Measurements from ENCODE around the gene SLC18B1.

Gene SLC18B1

GRCh38 chr6:132797951-132798868 is at the start of gene SLC18B1:
Gene SLC18B1, minus strand, starts transcription at chr6:132798637. Its CDS starts 181 bp downstream, at chr6:132798456.
- Histone ChIP-seq H3K27ac (ENCODE audit: low read length) (peak within 1 kb of the TSS; percentile 80), H3K4me3 (ENCODE audit: low read depth in 1 of 2, low read length in 2 of 2) (peak within 1 kb of the TSS; percentile 90 to 94), H3K36me3 (ENCODE audit: control insufficient read depth in 1 of 2, insufficient read depth in 2 of 2, low read length in 2 of 2) (peaks cover 0 to 10% of the 10 kb centered on the region in 2 donors), H3K27me3 (ENCODE audit: low read depth, low read length) (no peaks in the 10 kb centered on the region), H3K4me1 (ENCODE audit: control insufficient read depth in 1 of 2, insufficient read depth in 2 of 2, low read length in 2 of 2) (no peaks in the 10 kb centered on the region), H3K9me3 (ENCODE audit: control insufficient read depth in 1 of 2, low read length in 2 of 2) (peaks cover 0 to 3% of the 10 kb centered on the region in 2 donors)

DNA sequence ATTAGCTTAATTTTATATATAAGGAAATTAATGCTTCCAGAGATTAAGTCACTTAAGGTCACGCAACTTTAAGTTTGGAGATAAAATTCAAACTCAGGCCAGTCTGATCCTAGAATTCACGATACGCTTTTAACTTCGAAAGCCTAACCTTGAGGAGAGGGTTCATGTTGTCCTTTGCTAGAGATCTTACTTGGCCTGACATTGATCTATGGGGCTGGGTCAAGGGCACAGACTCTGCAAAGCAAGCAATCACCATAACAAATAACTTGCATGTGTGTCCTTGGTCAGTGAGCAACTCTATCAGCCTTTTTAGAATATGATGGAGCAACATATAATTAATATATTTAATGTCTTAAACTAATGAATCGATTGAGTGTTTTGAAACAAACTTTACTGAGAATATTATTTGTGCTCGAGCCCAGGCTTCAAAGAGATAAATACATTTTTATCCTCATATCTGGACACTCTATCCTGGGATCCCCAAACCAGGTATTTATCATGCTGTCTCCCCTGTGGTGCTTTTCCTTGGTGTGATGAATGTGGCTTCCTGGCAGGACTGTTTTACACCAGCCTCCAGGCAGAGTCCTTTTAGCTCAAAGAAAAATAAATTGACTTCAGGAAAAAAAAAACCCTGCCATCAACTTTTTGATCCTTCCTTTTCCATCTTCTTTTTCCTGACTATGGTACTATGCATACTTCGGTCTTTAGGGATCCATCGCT is 45.0 kb upstream of the SLC18B1 start:
- Histone ChIP-seq H3K36me3 (ENCODE audit: control insufficient read depth in 1 of 2, insufficient read depth in 2 of 2, low read length in 2 of 2) (no peaks in the 10 kb centered on the region), H3K4me3 (ENCODE audit: low read depth in 1 of 2, low read length in 2 of 2) (no peak overlapping the region), H3K4me1 (ENCODE audit: control insufficient read depth in 1 of 2, insufficient read depth in 2 of 2, low read length in 2 of 2) (no peaks in the 10 kb centered on the region), H3K9me3 (ENCODE audit: control insufficient read depth in 1 of 2, low read length in 2 of 2) (no peaks in the 10 kb centered on the region), H3K27me3 (ENCODE audit: low read depth, low read length) (no peaks in the 10 kb centered on the region), H3K27ac (ENCODE audit: low read length) (no peak overlapping the region)

DNA sequence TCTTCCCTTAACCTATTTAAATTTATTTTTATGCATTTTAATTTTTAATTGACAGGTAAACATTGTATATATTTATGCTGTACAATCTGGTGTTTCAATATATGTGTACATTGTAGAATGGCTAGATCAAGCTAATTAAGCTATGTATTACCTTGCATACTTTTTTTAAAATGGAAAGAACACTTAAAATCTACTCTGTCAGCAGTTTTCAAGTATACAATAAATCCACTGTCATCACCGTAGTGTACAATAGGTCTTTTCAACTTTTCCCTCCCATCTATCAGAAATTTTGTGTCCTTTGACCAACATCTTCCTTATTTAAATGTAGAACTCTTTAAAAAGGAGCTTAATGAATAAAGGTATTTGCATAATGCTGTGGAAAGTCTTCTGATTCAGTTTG is 43.5 kb upstream of the SLC18B1 start:
- Histone ChIP-seq H3K27ac (ENCODE audit: low read length) (no peak overlapping the region), H3K36me3 (ENCODE audit: control insufficient read depth in 1 of 2, insufficient read depth in 2 of 2, low read length in 2 of 2) (no peaks in the 10 kb centered on the region), H3K4me3 (ENCODE audit: low read depth in 1 of 2, low read length in 2 of 2) (no peak overlapping the region), H3K4me1 (ENCODE audit: control insufficient read depth in 1 of 2, insufficient read depth in 2 of 2, low read length in 2 of 2) (no peaks in the 10 kb centered on the region), H3K27me3 (ENCODE audit: low read depth, low read length) (no peaks in the 10 kb centered on the region), H3K9me3 (ENCODE audit: control insufficient read depth in 1 of 2, low read length in 2 of 2) (no peaks in the 10 kb centered on the region)

DNA sequence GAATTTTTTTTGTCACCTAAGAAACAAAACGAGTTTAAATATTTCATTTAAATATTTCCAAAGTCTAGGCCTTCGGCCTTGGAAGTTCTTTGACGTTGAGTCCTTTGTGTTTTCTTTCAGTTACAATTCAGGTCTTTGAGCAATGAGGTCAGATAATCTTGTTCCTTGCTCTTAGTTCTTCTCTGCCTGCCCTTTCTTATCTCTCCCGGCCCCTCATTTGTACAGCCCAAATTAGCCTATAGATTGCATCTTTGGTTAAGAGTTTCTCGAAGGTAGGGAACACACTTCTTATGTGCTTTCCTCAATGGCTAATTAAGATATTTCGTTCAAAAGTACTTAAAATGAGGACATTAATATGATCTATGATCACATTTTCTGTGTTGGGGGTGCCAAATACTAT is 34.5 kb upstream of the SLC18B1 start:
- H3K36me3 ChIP-seq (ENCODE audit: control insufficient read depth in 1 of 2, insufficient read depth in 2 of 2, low read length in 2 of 2): no peaks in the 10 kb centered on the region
- H3K4me3 ChIP-seq (ENCODE audit: low read depth in 1 of 2, low read length in 2 of 2): no peak overlapping the region

DNA sequence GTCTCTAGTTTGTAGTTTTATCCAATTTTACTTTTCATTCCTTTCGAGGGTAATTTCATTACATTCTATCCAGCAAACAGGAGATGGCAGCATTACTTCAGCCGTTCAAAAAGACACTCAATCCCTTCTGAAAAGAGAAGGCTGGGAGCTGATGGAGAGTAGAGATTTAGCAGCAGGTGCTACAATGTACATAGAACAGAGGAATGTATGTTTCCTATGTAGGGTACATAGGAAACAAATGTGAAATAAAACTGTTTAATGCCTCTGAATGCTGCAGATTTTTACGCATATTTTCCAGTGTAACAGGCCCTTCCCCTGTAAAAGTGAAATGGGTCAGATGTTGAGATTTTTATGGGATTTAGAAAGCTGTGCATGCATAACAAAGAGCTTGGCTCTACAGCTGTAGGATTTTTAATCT is 31.9 kb upstream of the SLC18B1 start:
- Histone ChIP-seq H3K27me3 (ENCODE audit: low read depth, low read length) (no peaks in the 10 kb centered on the region), H3K36me3 (ENCODE audit: control insufficient read depth in 1 of 2, insufficient read depth in 2 of 2, low read length in 2 of 2) (no peaks in the 10 kb centered on the region), H3K27ac (ENCODE audit: low read length) (no peak overlapping the region), H3K4me3 (ENCODE audit: low read depth in 1 of 2, low read length in 2 of 2) (no peak overlapping the region), H3K9me3 (ENCODE audit: control insufficient read depth in 1 of 2, low read length in 2 of 2) (no peaks in the 10 kb centered on the region), H3K4me1 (ENCODE audit: control insufficient read depth in 1 of 2, insufficient read depth in 2 of 2, low read length in 2 of 2) (no peaks in the 10 kb centered on the region)

More for the DNA sequence above, 34.5 kb upstream of the SLC18B1 start:
- Histone ChIP-seq H3K4me1 (ENCODE audit: control insufficient read depth in 1 of 2, insufficient read depth in 2 of 2, low read length in 2 of 2) (no peaks in the 10 kb centered on the region), H3K27ac (ENCODE audit: low read length) (no peak overlapping the region), H3K9me3 (ENCODE audit: control insufficient read depth in 1 of 2, low read length in 2 of 2) (no peaks in the 10 kb centered on the region), H3K27me3 (ENCODE audit: low read depth, low read length) (no peaks in the 10 kb centered on the region)

- Histone ChIP-seq H3K4me3 (ENCODE audit: low read depth in 1 of 2, low read length in 2 of 2) (no peak overlapping the region), H3K27me3 (ENCODE audit: low read depth, low read length) (no peaks in the 10 kb centered on the region), H3K4me1 (ENCODE audit: control insufficient read depth in 1 of 2, insufficient read depth in 2 of 2, low read length in 2 of 2) (peaks cover 10 to 23% of the 10 kb centered on the region in 2 donors), H3K36me3 (ENCODE audit: control insufficient read depth in 1 of 2, insufficient read depth in 2 of 2, low read length in 2 of 2) (peaks cover 37% of the 10 kb centered on the region in 2 donors), H3K9me3 (ENCODE audit: control insufficient read depth in 1 of 2, low read length in 2 of 2) (no peaks in the 10 kb centered on the region), H3K27ac (ENCODE audit: low read length) (no peak overlapping the region)
These were observed 22.4 kb upstream of the SLC18B1 start for GRCh38 chr6:132820629-132821381.

GRCh38 chr6:132819405-132820161 is 21.1 kb upstream of the SLC18B1 start:
- Histone ChIP-seq H3K4me1 (ENCODE audit: control insufficient read depth in 1 of 2, insufficient read depth in 2 of 2, low read length in 2 of 2) (peaks cover 10 to 30% of the 10 kb centered on the region in 2 donors), H3K36me3 (ENCODE audit: control insufficient read depth in 1 of 2, insufficient read depth in 2 of 2, low read length in 2 of 2) (peaks cover 37 to 38% of the 10 kb centered on the region in 2 donors), H3K27me3 (ENCODE audit: low read depth, low read length) (no peaks in the 10 kb centered on the region), H3K27ac (ENCODE audit: low read length) (no peak overlapping the region), H3K9me3 (ENCODE audit: control insufficient read depth in 1 of 2, low read length in 2 of 2) (no peaks in the 10 kb centered on the region), H3K4me3 (ENCODE audit: low read depth in 1 of 2, low read length in 2 of 2) (no peak overlapping the region)

DNA sequence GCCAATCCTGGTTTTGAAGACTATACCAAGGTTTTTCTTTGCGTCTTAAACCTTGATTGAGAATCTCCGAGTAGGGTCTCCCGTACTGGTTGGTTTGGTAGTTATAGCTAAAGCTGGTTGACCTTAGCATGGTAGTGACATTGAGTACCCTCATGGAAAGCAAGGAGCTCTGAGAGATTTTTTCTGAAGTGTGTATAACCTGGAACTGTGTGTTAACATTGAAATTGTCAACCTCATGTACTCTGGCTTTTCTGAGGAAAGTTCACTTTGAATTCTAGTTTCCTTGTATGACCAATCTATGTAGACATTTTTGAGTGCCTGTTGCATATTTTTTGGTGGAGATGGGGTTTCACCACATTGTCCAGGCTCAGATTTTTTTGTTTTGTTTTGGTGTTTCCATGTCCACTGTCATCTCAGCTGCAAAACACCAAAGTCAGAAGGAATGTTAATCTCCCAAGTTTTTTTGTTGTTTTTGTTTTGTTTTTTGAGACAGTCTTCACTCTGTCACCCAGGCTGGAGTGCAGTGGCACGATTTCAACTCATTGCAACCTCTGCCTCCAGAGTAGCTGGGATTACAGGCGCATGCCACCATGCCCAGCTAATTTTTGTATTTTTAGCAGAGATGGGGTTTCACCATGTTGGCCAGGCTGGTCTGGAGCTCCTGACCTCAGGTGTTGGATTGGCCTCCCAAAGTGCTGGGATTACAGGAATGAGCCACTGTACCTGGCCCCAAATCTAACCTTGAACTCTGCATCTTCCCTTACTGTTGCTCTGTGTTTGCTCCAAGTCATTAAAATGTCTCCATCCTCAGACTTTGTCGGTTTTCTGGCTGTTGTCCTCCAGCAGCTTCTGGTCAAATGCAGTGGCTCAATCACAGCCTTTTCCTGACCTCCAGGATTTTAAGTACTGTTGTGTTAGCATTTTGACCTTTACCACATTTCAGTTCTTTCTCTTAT is 20.2 kb upstream of the SLC18B1 start:
- Histone ChIP-seq H3K27ac (ENCODE audit: low read length) (no peak overlapping the region), H3K9me3 (ENCODE audit: control insufficient read depth in 1 of 2, low read length in 2 of 2) (no peaks in the 10 kb centered on the region), H3K4me3 (ENCODE audit: low read depth in 1 of 2, low read length in 2 of 2) (no peak overlapping the region), H3K27me3 (ENCODE audit: low read depth, low read length) (no peaks in the 10 kb centered on the region), H3K4me1 (ENCODE audit: control insufficient read depth in 1 of 2, insufficient read depth in 2 of 2, low read length in 2 of 2) (peaks cover 10 to 30% of the 10 kb centered on the region in 2 donors), H3K36me3 (ENCODE audit: control insufficient read depth in 1 of 2, insufficient read depth in 2 of 2, low read length in 2 of 2) (peaks cover 37 to 38% of the 10 kb centered on the region in 2 donors)

- Histone ChIP-seq H3K4me3 (ENCODE audit: low read depth in 1 of 2, low read length in 2 of 2) (no peak overlapping the region), H3K36me3 (ENCODE audit: control insufficient read depth in 1 of 2, insufficient read depth in 2 of 2, low read length in 2 of 2) (peaks cover 37 to 38% of the 10 kb centered on the region in 2 donors), H3K9me3 (ENCODE audit: control insufficient read depth in 1 of 2, low read length in 2 of 2) (no peaks in the 10 kb centered on the region), H3K27ac (ENCODE audit: low read length) (no peak overlapping the region), H3K4me1 (ENCODE audit: control insufficient read depth in 1 of 2, insufficient read depth in 2 of 2, low read length in 2 of 2) (peaks cover 10 to 30% of the 10 kb centered on the region in 2 donors), H3K27me3 (ENCODE audit: low read depth, low read length) (no peaks in the 10 kb centered on the region)
These were observed 19.3 kb upstream of the SLC18B1 start for GRCh38 chr6:132817554-132818403.

All from muscle layer of duodenum (tissue), 2 donors.